HG02973 (cell line): Measurements from ENCODE around the gene CTDP1.
"Not testable (repeated sequence)": the region's sequence is repeated elsewhere in the genome, so short reads cannot be mapped to it uniquely, and the experiment has no call there.

Experiments used
- ATAC-seq: cut with Tn5 transposase; IDR thresholded peaks from one replicate; pipeline ENCODE4 v1.9.1; 2021; ENCODE audit warnings: moderate library complexity; ENCODE audit not compliant: unreplicated experiment

Gene CTDP1

DNA sequence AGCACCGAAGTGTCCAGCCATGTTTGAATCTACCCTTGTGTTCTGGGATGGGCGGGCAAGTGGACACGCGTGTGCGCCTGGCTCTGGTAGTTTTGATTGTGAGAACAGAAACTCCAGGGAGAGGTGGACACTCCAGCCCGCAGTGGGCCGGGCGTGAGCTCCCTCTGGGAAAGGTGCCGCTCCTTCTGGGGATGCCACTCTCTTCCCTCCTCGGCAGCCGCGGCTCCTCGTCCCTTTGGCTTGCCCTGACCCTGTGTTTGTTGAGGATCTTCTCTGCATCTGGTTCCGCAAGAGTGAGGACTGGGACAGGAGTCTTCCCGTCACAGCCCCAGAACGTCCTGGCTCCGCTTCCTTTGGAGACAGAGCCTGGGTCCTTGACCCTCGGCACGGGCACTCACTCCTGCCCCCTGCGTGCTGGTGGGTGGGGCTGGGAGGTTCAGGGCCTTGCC lies 1.3 kb downstream of the CTDP1 start:
- no peak for ATAC-seq

DNA sequence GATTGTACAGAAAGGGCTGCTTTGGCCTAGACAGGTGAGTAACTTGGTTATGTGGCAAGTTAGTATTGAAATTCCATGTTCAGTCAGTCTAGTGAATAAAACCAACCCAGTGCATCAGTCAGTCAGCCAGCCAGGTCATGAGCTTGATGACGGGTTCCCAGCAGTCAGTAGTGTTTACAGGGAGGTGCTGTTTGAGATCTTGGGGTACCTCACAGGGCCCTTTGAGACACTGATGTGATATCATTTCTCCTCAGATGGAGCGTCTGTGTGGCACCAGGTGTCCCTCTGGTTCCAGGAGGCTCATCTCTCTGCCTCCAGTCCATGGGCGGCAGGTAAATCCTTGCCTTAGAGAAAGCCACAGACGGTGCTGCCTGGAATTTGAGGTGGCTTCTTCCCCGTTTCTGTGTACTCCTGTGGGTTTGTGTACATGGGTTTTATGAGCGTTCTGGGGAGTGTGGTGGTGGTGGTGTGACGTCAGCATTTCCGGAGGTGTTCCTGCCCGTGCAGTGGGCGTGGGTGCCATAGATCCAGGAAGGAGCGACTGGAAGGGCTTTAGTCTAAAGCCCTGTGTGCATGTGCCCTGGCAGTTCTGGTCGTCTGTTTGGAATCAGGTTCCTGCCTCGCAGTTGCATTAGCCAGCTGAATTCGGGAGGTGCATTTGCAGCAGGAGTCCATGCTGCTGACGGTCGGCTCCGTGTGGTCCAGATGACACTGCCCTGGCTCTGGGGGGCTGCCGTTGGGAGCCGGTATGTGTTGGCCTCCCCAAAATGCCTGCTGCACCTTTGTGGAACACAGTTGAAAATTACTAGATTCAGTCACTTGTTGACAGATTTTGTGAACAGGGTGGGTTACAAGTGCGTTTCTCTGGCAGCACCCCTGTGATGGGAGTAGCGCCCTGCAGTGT lies 2.1 kb downstream of the CTDP1 start:
- ATAC-seq = no peak

DNA sequence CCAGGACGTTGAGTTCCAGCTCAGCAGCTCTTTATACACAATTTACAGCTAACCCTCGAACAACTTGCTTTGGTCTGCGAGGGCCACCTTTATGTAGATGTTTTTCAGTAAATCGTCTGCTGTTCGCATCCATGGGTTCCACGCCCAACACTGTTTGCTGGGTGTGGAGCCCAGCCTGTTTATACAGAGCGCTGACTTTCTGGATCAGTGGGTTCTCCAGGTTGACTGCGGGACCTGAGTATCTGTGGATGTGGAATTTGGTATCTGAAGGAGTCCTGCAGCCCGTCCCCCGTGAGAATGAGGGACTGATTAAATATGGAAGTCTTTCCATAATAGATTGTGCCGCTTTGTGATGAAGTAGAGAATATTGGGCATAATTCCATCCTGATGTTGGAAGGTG lies 2.9 kb downstream of the CTDP1 start:
- no peak for ATAC-seq

DNA sequence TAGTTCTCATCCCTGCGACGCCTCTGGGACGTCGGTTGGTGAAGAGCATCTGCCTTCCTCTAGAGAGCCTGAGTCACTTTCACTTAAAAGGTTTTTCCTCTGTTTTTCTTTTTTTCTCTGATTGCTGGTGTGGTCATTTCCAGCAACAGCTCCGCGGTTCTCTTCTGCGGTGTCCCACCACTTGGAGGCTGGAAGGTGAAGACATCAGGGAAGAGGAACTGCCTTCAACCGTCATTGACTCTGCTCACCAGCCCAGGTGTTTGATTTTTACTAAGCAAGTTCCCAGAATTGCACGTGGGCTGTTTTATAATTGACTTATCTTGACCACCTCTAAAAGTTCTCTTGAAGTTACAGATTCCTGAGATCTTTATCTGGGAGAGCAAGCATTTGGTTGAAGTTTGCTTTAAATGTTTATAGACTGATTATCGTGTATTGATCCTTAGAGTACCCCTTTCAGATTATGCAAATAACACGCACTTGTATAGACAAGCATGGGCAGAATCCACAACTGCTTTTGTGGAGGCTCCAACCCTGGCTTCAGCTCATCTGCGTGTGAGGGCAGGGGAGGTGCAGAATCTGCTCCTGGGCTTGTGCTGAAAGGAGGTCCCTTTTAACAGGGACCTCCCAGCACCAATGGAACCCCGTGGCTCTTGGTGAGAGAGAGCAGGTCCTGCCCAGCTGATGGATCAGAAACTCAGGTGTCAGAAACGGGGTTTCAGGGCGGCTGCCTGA lies 3.5 kb downstream of the CTDP1 start:
- no peak for ATAC-seq

DNA sequence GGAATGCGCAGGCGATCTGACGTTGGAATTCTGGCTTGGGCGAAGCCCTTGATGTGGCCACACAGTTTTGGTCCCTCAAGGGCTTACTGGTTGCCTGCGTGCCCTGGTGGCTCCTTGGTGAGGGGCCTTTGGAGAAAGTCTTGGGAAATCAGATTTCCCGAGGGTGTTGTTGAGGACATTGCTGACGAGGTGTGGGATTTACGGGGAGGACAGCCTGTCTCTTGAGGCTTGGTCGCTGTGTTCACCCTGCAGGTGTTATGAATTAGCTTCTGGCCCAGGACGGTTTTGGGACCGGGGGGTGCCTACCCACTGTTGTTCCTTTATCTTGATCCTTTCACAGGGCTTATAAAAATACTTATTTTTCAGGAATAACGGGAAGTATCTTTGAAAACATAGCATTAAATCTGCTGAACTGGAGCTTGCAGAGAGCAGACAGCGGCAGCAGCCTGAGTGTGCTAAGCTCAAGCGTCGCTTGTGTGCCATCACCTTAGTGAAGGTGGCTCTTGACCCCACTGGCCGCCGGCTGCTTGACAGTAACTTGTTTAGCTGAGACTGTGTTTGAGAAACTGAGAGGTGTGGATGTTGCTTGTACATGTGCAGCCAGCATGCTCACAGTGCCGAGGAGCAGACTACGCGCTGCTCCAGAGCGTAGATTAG lies 4.2 kb downstream of the CTDP1 start:
- ATAC-seq = no peak

DNA sequence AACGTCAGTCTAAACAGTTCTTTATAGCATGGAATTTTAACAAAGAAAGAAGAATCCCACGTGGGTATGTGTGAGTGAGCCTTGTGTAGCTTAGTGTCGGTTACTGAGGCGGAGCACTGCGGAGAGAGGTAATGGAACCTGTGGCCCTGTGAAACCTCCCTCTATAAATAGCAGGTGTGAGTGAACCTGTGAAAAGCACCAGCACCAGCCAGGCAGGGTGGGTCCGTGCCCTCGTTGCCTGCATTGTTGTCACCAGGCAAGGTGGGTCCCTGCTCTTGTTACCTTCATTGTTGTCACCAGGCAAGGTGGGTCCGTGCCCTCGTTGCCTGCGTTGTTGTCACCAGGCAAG lies 4.7 kb downstream of the CTDP1 start:
- ATAC-seq = no peak

DNA sequence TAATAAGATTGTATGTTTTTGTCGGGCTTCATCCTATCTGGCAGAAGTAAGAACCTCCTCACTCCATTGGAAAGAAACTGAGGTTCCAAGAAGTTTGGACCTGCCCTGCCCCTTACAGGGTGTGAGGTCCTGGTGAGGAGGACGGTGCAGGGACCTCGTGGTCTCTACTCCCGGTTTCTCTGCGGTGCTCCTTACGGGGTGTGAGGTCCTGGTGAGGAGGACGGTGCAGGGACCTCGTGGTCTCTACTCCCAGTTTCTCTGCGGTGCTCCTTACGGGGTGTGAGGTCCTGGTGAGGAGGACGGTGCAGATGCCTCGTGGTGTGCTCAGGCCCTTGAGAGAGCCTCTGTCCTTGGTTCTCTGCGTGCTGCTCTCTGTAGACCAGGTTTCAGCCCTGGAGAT lies 5.2 kb downstream of the CTDP1 start:
- no peak for ATAC-seq

DNA sequence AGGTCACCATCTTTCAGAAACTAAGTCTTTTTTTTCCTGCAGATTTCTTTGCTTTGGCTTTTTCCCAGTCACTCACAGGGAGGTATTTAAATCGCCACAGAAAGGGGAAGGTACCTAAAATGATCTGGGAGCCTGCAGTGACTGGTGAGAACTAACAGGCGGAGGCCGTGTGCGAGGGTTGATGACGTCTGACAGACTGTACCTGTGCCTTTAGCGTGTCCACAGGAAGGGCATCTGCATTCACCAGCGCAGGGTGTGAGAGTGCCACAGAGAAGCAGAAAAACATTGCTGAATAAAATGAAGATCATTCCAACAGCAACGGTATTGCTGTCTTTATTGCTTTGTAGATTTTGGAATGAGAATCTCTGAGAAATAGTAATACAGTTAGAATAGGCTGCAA lies 5.7 kb downstream of the CTDP1 start:
- ATAC-seq = no peak

DNA sequence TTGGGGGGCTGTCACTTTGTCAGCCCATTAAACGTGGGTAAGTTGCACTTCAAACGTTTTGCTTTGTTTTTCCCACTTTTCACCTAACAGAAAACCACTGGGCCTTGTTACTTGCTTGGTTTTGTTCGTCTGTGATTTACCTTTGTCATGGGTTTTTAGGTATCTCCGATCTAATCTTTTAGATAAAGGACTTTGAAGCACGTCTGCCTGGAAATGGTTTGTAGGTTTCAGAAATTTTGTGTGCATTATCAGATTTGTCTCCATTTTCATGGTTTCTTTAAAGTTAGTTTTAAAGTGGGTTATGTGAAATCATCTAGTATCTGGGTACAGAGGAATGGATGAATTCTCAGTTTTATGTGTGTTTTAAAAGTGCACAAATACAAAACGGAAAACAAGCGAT lies 6.4 kb downstream of the CTDP1 start:
- no peak for ATAC-seq

DNA sequence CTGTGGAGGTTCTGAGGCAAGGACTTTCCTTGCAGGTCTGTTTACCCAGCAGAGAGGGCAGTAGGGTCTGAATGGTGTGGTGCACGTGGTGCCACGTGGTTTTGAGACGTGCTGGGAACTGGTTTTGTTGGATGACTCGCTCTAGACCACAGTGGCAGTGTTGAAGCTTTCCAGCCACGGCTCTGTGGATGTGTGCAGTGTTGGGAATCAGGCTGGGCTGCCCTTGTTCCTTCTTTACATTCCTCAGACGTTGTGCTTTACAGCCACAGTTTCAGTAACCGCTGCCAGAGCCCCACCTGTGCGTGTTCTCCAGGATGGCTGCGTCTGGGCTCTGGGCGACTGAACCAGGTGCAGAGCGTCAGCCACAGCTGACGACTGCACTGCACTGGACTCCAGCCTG lies 8.2 kb downstream of the CTDP1 start:
- ATAC-seq = no peak

DNA sequence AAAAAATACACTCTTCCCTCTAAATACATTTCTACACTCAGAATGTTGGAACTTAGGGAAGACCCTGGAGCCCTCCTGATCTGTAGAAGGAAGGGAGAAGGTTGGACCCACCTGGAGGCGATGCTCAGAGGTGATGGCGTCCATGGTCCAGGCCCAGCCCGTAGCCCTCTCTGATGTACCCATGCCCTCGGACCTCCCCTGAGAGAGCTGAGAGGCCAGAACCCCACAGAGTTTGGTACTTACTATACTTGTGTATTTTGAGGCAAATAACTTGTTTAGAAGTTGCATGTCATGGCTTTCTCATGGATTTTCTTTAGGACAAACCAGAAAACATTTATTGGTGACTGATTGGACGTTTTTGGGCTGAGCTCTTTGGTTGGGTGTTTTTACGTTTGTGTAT lies 10.5 kb downstream of the CTDP1 start:
- ATAC-seq = no peak

DNA sequence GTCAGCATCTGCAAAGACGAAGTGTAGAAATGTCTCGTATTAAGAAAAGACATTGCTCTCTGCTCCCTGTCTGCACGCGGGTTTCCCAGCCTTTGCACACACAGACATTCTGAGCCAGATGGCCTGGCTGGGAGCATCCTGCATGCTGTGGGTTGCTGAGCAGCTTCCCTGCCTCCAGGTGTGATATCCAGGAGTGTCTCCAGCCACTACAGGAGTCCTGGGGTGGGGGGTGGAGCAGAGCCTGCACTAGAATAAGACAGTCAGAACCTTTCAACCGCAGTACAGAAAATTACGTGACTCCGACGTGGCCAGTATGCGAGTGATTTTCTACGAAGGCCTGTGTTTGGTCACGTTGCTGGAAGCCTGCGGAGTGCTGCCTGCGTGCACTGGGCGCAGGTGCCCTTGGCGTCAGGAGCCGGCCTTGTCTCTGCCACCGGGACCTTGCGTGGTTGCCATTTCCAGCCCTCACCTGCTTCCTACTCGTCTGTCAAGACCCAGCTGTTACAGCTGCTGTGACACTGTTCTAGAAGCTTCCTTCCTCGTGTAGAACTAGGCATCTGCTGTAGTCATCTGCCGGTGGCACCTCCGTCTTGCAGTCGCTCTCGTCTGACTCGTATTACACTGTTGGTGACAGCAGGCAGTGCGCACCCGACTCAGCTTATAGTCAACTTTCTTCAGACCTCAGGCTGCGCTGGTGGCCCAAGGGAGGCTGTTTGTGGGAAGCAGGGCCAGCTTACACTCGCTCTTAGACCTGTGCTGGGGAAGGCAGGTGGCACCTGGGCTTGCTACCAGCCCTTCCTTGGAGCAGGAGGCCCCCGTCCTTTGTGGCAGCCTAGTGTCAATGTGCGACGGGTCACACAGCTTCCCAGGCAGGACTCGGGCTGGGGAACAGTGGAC lies 11.2 kb downstream of the CTDP1 start:
- ATAC-seq = no peak

DNA sequence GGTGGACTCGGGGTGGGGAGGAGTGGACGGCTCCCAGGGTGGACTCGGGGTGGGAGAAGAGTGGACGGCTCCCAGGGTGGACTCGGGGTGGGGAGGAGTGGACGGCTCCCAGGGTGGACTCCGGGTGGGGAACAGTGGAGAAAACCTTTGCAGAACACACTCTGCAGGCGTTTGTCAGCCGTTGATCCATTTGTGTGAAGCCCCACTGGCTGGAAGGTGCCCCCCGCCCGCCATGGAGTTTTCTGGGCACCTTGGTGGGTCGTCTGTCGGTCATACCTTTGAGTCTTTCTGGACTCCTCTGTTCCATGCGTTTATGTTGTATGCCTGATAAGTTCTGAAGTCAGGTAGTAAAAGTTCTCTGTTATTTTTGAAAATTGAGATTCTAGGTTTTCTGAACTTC lies 12.5 kb downstream of the CTDP1 start:
- ATAC-seq = no peak

DNA sequence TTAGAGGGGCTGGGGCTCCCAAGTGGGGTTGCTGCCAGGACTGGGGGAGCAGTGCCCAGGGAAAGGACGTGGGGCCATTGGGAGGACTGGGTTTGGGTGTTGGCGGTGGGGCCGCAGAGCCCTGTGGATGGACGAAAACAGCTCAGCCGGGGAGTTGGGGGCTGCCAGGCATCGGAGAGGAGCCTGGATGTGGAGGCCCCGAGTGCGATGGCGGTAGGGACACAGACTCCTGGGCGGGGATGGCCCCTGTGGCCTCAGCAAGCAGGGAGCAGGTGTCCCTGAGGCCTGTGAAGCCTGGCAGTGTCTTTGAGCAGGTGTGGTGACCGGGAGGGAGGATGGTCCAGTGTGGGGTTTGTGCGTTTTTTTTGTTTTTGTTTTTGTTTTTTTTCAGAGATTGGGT lies 13.3 kb downstream of the CTDP1 start:
- ATAC-seq = no peak

DNA sequence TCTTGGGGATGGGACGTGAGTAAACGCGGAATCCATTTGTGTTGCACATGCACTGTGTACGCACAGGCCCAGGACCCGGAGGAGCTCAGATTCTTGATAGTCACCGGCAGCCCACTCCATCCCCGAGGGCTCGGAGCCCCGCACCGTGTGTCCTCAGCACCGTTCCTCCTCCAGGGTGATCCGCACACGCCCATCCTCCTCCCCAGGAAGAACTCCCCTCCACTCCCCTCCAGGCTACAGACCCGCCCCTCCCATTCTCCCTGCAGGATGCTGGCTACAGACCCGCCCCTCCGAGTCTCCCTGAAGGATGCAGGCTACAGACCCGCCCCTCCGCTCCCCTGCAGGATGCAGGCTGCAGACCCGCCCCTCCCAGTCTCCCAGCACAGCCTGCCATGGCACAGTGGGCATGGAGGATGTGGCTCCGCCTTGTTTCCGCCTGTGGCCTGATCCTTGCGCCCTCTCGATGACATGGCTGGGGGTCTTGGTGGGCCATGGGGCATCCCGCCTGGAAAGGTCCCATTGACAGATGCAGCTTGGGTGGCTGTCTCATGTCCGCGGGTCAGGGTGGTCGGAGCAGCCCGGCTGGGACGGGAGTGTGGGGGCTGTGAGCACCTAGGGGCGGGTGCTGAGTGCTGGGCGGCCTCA lies 14.1 kb downstream of the CTDP1 start:
- ATAC-seq = no peak

DNA sequence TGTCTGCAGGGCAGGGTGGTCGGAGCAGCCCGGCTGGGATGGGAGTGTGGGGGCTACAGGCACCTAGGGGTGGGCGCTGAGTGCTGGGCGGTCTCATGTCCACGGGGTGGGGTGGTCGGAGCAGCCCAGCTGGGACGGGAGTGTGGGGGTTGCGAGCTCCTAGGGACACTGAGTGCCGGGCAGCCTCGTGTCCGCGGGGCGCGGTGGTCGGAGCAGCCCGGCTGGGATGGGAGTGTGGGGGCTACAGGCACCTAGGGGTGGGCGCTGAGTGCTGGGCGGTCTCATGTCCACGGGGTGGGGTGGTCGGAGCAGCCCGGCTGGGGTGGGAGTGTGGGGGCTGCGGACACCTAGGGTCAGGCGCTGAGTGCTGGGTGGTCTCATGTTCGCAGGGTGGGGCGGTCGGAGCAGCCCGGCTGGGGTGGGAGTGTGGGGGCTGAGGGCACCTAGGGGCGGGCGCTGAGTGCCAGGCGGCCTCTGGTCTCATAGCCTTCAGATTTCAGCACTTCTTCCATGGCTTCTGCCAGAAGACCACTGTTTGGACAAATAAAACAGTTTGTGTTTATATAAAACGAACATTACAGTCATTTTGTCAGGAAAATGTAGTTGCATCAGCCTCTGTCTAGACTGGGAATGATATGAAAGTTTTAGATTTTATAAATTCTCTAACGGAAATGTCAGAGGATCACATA lies 14.7 kb downstream of the CTDP1 start:
- not testable (repeated sequence) for ATAC-seq

DNA sequence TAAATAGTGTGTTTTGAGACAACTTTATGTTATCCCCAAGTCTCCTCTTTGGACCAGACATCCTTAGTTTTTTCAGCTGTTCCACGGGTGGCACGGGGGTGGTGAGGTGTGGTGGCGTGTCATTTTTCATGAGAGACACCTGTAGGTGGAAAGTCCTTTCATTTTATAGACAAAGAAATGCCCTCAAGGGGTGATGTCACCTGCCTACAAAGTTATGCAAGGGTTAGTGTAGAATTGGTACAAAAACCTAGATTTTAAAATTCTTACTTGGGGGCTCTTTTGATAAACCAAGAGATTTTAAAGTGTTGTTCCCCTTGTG lies 15.3 kb downstream of the CTDP1 start:
- ATAC-seq = no peak

DNA sequence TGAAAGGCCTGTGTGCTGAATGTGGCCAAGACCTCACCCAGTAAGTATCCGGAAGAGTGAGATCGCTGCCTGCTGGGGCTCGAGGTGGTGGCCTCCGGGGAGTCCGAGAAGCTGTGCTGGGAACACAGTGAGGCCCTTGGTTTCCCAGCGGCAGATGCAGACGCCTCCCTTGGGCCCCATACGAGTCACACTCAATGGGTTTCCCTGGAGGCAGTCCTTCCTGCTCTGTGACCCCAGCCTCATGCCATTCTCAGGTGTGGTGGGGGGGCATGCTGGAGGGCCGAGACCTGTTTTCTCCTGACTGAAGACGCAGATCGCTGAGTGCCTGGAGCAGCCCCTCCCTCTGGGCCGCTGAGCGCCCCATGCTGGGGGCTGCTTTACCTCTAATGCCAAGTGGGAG lies 15.7 kb downstream of the CTDP1 start:
- ATAC-seq = no peak

DNA sequence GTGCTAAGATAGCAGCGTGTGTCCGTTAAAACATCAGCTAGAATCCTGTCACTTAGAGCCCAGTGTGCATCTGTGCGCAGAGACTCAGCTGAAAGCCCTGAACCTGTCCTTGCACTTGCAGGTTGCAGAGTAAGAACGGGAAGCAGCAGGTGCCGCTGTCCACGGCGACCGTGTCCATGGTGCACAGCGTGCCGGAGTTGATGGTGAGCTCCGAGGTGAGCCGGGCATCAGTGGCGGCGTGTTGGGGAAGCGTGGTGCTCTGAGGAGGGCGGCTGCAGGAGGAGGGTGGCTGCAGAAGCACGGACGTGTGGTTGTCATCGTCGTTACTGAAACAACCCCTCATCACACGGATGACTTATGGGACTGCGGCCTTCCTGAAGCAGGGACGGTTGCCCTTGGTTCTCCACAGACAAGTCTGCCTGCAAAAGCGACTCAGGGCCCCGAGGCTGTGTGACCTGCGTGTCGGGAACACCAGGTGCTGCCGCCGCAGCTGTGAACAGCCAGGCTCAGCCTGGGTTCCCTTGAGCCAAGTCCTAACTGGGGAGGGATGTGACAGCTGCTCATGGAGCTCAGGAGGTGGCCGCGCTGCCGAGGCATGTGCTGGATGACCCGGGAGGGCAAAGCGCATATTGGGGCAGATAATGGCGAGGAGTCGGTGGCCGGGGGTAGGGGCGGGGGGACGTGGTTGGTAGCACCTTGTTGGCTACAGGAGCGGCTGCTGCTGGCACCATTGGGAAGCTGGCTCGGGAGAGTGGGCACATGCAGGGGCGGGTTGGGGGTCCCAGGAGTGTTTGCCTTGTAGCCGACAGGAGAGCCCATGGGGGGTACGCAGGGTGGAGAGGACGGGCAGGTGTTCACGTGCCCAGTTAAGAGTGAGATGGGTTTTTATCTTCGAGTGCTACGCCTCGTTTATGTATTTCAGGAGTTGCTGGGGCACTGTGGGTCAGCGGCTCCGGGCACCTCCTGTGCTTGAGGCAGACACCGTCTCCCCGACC lies 16.6 kb downstream of the CTDP1 start:
- ATAC-seq = no peak
